Keratinocyte (primary cell): ENCODE data around the gene MDN1. TPM values are rescaled to one million over a fixed set of nuclear protein-coding genes. Genes with fewer than 3 reads are reported as not detected.

Experiments
- DNase-seq: peaks from one replicate; pipeline ENCODE4 v3.0.0-alpha.2; 2011; ENCODE audit warnings: low read depth, missing footprints, low spot score
- FAIRE-seq: peaks from 2 replicates; lab custom pipeline; 2011; peaks lifted over from hg19 to GRCh38; lab: Jason Lieb, UNC
- H2AFZ ChIP-seq: 2 replicates; pipeline ENCODE4 v1.6.0; 2012; ENCODE audit warnings: low read length, control low read depth, inconsistent platforms; ENCODE audit not compliant: control insufficient read depth
- H3K27ac ChIP-seq: 2 replicates; pipeline ENCODE4 v1.5.1; 2011; ENCODE audit warnings: low read length; ENCODE audit not compliant: control insufficient read depth, insufficient read depth
- H3K27me3 ChIP-seq: 3 replicates; pipeline ENCODE4 v1.6.0; 2011; ENCODE audit warnings: low read length; ENCODE audit not compliant: control insufficient read depth, insufficient read depth; ENCODE audit errors: extremely low read depth
- H3K36me3 ChIP-seq, 2 experiments: 2 replicates in 1 of 2; 3 replicates in 1 of 2; pipeline ENCODE4 v1.5.1; 2011; ENCODE audit warnings: low read length in 2 of 2, mild to moderate bottlenecking in 1 of 2; ENCODE audit not compliant: control insufficient read depth in 2 of 2, insufficient read depth in 2 of 2; ENCODE audit errors: extremely low read depth in 1 of 2
- H3K4me1 ChIP-seq: 3 replicates; pipeline ENCODE4 v1.5.1; 2011; ENCODE audit warnings: low read length; ENCODE audit not compliant: control insufficient read depth, insufficient read depth; ENCODE audit errors: extremely low read depth
- H3K4me2 ChIP-seq: 3 replicates; pipeline ENCODE4 v1.6.0; 2011; ENCODE audit warnings: low read depth, low read length; ENCODE audit not compliant: control insufficient read depth, insufficient read depth; ENCODE audit errors: extremely low read depth
- H3K4me3 ChIP-seq, 3 experiments: fragments of 200-600 bp in 1 of 3; sonication (generic) in 1 of 3; 2 replicates in 2 of 3; 3 replicates in 1 of 3; pipeline ENCODE4 v1.5.1; 2011 to 2016; ENCODE audit warnings: low read length in 3 of 3, mild to moderate bottlenecking in 3 of 3, control low read depth in 2 of 3, inconsistent platforms in 1 of 3, low read depth in 1 of 3, mixed read lengths in 1 of 3, mixed run types in 1 of 3, moderate library complexity in 1 of 3; ENCODE audit not compliant: control insufficient read depth in 2 of 3, insufficient read depth in 2 of 3; ENCODE audit errors: extremely low read depth in 1 of 3
- H3K79me2 ChIP-seq: 2 replicates; pipeline ENCODE4 v1.6.0; 2012; ENCODE audit warnings: low read length; ENCODE audit not compliant: control insufficient read depth, insufficient read depth
- H3K9ac ChIP-seq: 3 replicates; pipeline ENCODE4 v1.6.0; 2011; ENCODE audit warnings: low read length; ENCODE audit not compliant: control insufficient read depth, insufficient read depth; ENCODE audit errors: extremely low read depth
- H3K9me1 ChIP-seq: 3 replicates; pipeline ENCODE4 v1.6.0; 2011; ENCODE audit warnings: low read length; ENCODE audit not compliant: control insufficient read depth, insufficient read depth; ENCODE audit errors: extremely low read depth
- H3K9me3 ChIP-seq: 2 replicates; pipeline ENCODE4 v1.5.1; 2012; ENCODE audit warnings: low read depth, low read length; ENCODE audit not compliant: control insufficient read depth
- H4K20me1 ChIP-seq: 3 replicates; pipeline ENCODE4 v1.6.0; 2011; ENCODE audit warnings: low read length; ENCODE audit not compliant: control insufficient read depth, insufficient read depth; ENCODE audit errors: extremely low read depth
- EZH2 ChIP-seq: IDR thresholded peaks from one replicate; pipeline ENCODE4 v1.6.1; 2012; ENCODE audit warnings: inconsistent platforms, mild to moderate bottlenecking, low read length, moderate library complexity
- dilution Hi-C: fragments of 300-500 bp; cut with MboI; formaldehyde crosslinking; loops from one replicate; pipeline ENCODE4 v1.7.0; 2020; ENCODE audit warnings: low sequenced_read_pairs; ENCODE audit not compliant: extremely low pct_ligation_motif_present
- polyA plus RNA-seq, 5 experiments: library from polyadenylated mRNA; depleted of rRNA in 3 of 5; stranded (reverse) in 3 of 5; stranded (forward) in 1 of 5; unstranded in 1 of 5; fragments of >200 nt; gene quantifications; 1 replicate in 1 of 5; 2 replicates in 3 of 5; 3 replicates in 1 of 5; pipeline versions ENCODE4 v1.2.1 to v1.2.3, GENCODE V29; 2011 to 2012; ENCODE audit warnings: missing spikeins in 2 of 5, low read depth in 1 of 5, low replicate concordance in 1 of 5
- TF ChIP-seq, protein P1 (sequence below), 3 experiments: IDR thresholded peaks in 1 of 3; conservative IDR thresholded peaks in 1 of 3; optimal IDR thresholded peaks in 1 of 3; 2 replicates in 2 of 3; 3 replicates in 1 of 3; pipeline versions ENCODE3 to v1.5.1; 2011; ENCODE audit warnings: low read length in 3 of 3, mild to moderate bottlenecking in 3 of 3, moderate library complexity in 2 of 3, control low read depth in 1 of 3, inconsistent platforms in 1 of 3; ENCODE audit not compliant: insufficient read depth in 2 of 3; ENCODE audit errors: extremely low read depth in 1 of 3

MDN1 gene
- polyA plus RNA-seq, 1 donor (not counting 4 experiments of a cell fraction or from before 2014, with no cell fraction given) = 16.0 TPM

DNA sequence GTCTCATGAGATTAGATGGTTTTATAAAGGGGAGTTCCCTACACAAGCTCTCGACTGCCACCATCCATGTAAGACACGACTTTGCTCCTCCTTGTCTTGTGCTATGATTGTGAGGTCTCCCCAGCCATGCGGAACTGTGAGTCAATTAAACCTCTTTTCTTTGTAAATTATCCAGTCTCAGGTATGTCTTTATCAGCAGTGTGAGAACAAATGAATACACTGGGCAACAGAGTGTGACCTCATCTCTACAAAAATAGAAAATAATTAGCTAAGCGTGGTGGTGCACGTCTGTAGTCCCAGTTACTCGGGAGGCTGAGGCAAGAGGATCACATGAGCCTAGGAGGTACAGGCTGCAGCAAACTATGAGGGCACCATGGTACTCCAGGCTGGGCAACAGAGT, 51.3 kb downstream of the MDN1 start:
- Histone ChIP-seq H3K9me1 (no peaks in the 10 kb centered on the region), H3K4me1 (no peaks in the 10 kb centered on the region), H3K9me3 (no peaks in the 10 kb centered on the region), H2AFZ (no peak overlapping the region), H3K4me3 (no peak overlapping the region), H3K79me2 (no peaks in the 10 kb centered on the region), H3K27ac (no peak overlapping the region), H4K20me1 (no peaks in the 10 kb centered on the region), H3K27me3 (no peaks in the 10 kb centered on the region), H3K4me2 (no peak overlapping the region), H3K9ac (no peak overlapping the region), H3K36me3 (peaks cover 14 to 18% of the 10 kb centered on the region in 2 experiments)
- TF ChIP-seq EZH2 = no peak
- TF ChIP-seq, protein P1, sequence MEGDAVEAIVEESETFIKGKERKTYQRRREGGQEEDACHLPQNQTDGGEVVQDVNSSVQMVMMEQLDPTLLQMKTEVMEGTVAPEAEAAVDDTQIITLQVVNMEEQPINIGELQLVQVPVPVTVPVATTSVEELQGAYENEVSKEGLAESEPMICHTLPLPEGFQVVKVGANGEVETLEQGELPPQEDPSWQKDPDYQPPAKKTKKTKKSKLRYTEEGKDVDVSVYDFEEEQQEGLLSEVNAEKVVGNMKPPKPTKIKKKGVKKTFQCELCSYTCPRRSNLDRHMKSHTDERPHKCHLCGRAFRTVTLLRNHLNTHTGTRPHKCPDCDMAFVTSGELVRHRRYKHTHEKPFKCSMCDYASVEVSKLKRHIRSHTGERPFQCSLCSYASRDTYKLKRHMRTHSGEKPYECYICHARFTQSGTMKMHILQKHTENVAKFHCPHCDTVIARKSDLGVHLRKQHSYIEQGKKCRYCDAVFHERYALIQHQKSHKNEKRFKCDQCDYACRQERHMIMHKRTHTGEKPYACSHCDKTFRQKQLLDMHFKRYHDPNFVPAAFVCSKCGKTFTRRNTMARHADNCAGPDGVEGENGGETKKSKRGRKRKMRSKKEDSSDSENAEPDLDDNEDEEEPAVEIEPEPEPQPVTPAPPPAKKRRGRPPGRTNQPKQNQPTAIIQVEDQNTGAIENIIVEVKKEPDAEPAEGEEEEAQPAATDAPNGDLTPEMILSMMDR (optimal IDR thresholded peaks at IDR 0.05 in 1 of 3, IDR thresholded peaks at IDR 0.05 in 1 of 3, conservative IDR thresholded peaks at IDR 0.05 in 1 of 3; ENCODE audit: extremely low read depth in 1 of 3, insufficient read depth in 2 of 3, low read length in 3 of 3) = no peak
- DNase-seq (no peak), FAIRE-seq (no peak)
- dilution Hi-C loops = no loop called here

DNA sequence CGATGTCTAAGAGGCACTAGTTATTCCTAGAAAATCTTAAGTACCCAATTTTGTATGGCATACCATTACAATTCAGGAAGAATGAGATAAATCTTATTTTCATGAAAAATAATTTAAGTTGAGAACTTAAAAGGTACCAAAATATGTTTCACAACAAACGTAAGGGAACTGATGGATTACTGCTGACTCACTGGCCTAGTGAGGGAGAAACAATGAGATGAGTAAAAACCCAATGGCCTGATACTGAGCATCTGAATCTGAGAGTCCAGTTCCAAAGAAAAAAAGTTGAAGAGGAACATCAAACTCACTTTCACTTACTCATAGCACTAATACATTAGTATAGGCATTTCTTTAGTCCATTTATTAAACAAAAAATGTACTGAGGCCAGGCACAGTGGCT, 56.0 kb downstream of the MDN1 start:
- H3K9me1 ChIP-seq = no peaks in the 10 kb centered on the region
- no peak overlapping the region for H3K27ac ChIP-seq
- H3K9ac ChIP-seq = no peak overlapping the region
- FAIRE-seq (no peak), DNase-seq (no peak)
- TF ChIP-seq, protein P1 (optimal IDR thresholded peaks at IDR 0.05 in 1 of 3, IDR thresholded peaks at IDR 0.05 in 1 of 3, conservative IDR thresholded peaks at IDR 0.05 in 1 of 3; ENCODE audit: extremely low read depth in 1 of 3, insufficient read depth in 2 of 3, low read length in 3 of 3) = no peak
- TF ChIP-seq EZH2 = no peak
- no peaks in the 10 kb centered on the region for H3K27me3 ChIP-seq
- H3K4me3 ChIP-seq = no peak overlapping the region
- no peaks in the 10 kb centered on the region for H3K4me1 ChIP-seq
- H3K36me3 ChIP-seq = peaks cover 5 to 7% of the 10 kb centered on the region in 2 experiments
- no peak overlapping the region for H3K4me2 ChIP-seq
- H2AFZ ChIP-seq = no peak overlapping the region
- no peaks in the 10 kb centered on the region for H3K79me2 ChIP-seq
- no peaks in the 10 kb centered on the region for H3K9me3 ChIP-seq
- H4K20me1 ChIP-seq = no peaks in the 10 kb centered on the region
- dilution Hi-C loops = no loop called here
